ENCODE measurements around the gene HPCAL1.
A peak's percentile ranks its signal among the peaks of the same experiment; 100 is the strongest.

HPCAL1 gene

DNA sequence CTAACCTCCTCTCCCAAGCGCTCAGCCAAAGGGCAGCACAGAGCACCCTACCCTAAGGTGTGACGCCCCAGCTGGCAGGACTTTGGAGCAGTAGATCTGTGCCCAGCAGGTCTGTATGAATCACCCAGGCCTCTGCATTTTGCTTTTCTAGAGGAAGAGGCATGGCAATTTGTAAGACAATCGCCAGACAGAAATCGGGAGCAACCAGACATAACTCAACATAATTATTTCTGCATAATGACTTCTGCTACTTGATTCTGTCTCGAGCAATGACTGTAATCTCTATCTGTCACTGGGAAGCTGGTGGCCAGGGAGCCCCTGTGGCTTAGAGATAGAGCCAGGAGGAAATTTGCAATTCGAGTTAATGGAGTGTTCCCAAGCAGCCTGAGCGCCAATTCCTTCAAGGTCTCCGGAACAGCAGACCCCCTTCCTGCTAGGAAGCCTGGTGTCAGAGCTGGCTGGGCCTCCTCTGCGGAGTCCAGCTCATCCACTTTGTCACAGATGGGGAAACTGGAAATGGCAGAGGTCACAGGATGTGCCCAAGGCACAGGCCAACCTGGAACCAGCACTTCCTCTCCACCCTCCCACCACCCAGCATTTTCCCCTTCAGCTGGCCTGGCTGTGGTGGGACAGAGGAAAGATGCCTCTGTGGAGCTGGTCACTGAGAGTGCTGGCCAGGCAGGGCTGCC is 90.4 kb downstream of the HPCAL1 start:
- DNase-seq, result no peak

GRCh38 chr2:10393640-10393982 is 90.9 kb downstream of the HPCAL1 start:
- DNase-seq, result no peak

DNA sequence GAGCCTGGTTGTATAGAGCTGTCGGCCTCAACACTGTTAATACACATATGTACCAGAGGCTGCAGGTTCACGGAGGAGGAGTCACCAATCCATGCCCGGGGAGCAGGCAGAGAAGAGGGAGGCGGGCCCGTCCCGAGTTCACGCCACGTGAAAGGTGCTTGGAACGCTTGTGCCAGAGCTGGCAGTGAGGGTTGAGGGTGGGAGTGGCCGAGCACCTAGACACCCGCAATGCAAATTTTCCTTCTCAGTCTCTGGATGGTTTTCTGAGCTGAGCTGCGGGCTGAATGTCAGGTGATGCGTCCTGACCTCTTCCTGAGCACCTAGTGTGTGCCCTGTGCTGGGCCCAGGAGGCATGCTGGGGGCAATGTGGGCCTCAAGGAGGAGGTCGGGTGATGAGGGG is 93.2 kb downstream of the HPCAL1 start:
- DNase-seq, result no peak

- DNase-seq, result no peak
Measured at GRCh38 chr2:10396464-10396863, 93.8 kb downstream of the HPCAL1 start.

GRCh38 chr2:10397297-10397875 is 94.7 kb downstream of the HPCAL1 start:
- no peak for DNase-seq

- DNase-seq, result no peak
Measured at GRCh38 chr2:10397878-10398277, 95.2 kb downstream of the HPCAL1 start.

GRCh38 chr2:10398496-10398895 is 95.8 kb downstream of the HPCAL1 start:
- DNase-seq, result no peak

DNA sequence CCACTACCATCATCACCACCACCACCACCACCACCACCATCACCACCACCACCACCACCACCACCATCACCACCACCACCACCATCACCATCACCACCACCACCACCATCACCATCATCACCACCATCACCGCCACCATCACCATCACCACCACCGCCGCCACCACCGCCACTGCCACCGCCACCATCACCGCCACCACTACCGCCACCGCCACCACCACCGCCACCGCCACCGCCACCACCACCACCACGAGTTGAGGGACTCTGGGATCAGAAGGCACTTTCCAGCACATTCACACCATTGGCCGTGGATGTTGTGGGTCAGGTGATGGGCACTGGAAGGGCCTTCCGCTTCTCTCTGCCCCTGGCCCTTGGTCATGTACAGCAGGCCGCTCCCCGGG is 96.7 kb downstream of the HPCAL1 start:
- no peak for DNase-seq

DNA sequence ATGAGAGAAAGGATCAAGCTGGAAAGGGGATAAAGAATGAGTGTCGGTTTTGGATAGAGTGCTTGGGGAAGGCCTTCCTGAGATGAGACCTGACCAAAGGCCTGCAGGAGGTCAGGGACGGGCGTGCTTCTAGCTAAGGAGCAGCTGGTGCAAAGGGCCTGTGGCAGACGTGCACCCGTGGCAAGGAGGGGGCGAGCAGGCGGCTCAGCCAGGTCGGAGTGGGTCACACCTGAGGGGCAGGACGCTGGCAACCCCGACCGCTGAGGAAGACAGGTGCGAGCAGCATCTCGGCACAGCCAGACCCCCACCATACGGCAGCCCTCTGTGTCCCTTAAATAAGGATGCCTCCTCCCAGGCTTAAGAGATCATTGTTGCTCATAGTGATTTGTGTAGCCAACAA is 97.3 kb downstream of the HPCAL1 start:
- no peak for DNase-seq

- DNase-seq, result no peak
Measured at GRCh38 chr2:10400568-10400977, 97.9 kb downstream of the HPCAL1 start.

DNA sequence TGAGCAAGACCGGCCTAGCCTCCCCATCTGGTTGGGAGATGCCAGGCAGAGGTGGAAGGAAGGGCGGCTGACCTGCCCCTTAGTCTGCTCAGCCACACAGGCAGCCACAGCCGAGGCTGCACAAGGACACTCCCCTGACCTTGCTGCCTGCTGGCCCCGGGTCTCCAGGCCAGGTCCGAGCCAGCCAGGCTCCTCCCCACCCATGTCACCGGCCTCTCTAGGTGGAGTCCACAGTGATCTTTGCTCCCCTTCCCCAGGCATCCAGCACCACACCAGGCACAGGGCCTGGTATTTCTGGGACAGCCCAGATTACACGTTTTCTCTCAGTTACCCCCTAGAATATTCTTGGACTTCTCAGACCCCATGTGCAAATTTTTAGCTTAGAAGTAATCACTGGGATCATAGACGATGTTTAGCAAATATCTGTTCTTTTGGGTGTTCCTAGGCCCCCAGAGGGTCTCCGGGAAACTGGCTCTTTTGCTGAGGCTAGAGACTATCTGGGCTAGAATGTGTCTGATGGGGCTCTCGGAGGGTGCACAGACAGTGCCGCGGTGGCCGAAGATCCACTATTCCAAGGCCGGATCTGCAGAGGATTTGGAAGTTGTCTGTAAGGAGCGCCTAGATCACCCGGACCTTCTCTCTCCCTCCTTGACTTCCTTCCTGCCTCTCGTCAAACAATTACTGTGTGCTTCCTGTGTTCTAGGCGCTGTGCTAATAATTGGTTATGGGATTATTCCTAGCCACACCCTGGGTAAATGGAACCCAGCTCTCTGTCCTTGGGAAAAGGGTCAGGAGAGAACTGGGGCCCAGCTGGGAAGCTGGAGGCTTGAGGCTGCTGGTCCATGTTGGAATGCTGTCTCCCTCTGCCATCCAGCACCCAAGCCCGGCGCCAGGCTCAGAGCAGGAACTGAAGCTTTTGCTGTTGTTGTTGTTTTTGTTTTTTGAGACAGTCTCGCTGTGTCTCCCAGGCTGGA is 98.6 kb downstream of the HPCAL1 start:
- no peak for DNase-seq

GRCh38 chr2:10402062-10402585 is 99.4 kb downstream of the HPCAL1 start:
- DNase-seq, result no peak

GRCh38 chr2:10402653-10403215 is 100.0 kb downstream of the HPCAL1 start:
- DNase-seq, result no peak

DNA sequence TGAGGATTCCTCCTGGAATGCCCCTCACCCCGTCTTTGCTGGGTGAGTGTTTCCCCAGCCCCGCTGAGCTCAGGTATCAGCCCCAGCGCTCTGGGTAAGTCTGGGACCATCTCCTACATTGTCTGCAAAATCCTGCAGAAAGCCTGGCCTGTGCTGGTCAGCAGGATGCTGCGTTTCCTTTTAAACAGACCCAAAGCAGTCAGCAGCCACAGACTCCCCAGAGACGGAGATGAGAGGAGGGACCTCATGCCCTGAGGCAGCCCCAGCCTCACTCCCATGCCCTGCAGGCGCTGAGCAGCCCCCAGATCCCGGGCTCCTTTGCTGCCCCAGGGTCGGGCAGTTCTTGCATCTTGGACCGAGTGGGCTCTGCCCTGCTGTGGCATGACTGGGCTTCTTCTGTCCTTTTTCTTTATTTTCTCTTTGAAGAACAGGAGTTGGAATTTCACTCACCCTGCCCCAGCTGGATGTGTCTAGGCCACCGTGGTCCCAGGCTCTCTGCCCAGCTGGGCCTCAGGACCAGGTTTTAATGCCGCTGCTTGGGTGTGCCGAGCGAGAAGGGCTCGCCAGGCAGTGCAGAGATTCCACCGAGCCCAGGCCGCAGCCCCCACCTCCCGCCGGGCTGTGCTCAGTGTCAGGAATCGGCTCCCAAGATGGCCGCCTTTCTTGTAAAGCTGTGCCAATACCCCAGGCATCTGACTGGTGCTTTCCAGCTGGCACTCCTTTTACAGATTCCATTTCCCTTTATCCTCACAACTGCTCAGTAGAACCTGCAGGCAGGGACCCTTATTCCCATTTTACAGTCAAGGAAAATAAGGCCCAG is 101.8 kb downstream of the HPCAL1 start:
- DNase-seq, result no peak

DNA sequence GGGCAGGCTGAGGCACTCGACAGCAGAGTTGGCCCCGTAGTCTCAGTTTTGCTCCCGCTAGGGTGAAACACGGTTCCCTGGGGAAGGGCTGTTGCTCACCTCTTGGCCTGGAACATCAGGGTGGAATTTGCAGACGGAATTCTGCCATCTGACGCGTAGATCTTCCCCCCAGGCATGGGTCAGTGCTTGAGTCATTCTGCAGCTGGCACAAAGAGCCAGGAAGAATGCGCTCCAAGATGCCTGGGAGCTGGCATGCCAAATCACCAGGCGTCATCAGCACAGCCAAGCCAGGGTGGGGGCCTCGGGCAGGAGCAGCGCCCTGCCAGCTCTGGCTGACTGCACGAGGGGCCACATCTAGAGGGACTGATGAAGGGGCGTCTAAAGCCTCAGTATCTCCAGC is 102.7 kb downstream of the HPCAL1 start:
- no peak for DNase-seq

DNA sequence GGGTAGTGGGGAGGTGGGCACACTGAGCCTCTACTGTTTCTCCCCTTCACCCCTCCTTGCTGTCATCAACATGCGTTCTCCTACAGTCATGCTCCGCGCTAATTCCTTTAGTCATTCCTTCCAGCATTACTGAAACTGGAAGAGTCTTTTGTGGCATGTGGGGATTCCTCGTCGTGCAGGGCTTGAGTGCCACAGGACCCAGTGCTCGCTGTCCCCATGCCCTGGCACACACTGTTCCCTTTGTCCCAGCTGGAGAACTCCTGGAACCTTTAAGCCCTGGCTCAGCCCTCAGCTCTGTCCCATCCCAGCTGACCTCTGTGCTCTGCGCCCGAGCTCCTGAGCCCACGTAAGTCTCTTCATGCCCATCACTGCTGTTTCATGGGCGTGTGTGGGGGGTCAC is 103.3 kb downstream of the HPCAL1 start:
- DNase-seq, result no peak

GRCh38 chr2:10406491-10407188 is 103.9 kb downstream of the HPCAL1 start:
- no peak for DNase-seq

- DNase-seq, result no peak
Measured at GRCh38 chr2:10407432-10407831, 104.7 kb downstream of the HPCAL1 start.

DNA sequence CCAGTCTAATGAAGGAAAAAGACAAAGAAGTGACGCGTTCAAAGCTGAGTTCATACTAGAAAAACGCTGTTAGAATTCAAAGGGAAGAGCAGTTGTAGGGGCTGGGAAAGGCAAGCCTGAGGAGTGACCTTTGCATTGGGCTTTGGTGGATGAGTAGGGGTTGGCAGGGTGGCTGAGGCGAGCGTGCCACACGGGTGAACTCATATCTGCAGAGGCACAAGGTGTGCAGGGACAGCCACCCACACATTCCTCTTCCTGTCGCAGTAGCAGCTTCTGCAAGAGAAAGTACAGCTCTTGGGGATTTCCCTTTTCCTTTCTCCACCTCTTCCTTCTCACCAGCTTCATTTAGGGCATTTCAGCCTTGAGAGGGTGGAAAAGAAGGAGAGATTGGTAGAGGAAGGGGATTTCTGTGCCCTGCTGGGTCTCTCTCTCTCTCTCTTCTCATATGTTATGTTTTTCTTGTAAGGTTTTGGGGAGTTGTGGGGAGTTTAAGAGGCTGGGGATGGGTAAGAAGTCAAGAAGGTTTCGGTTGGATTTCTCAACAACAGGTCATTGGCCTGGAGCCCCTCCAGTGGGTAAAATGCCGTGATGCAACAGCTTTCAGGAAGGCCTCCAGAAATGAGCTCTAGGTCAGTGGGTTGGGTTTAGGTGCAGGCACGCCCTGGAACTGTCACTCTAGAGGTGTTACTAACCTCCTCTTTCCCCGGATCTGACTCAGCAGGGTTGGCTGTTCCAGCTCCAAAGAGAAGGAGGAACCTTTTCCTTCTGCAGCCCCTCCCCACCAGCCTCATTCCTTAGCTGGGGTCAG is 105.3 kb downstream of the HPCAL1 start:
- peak; percentile 83 for DNase-seq

DNA sequence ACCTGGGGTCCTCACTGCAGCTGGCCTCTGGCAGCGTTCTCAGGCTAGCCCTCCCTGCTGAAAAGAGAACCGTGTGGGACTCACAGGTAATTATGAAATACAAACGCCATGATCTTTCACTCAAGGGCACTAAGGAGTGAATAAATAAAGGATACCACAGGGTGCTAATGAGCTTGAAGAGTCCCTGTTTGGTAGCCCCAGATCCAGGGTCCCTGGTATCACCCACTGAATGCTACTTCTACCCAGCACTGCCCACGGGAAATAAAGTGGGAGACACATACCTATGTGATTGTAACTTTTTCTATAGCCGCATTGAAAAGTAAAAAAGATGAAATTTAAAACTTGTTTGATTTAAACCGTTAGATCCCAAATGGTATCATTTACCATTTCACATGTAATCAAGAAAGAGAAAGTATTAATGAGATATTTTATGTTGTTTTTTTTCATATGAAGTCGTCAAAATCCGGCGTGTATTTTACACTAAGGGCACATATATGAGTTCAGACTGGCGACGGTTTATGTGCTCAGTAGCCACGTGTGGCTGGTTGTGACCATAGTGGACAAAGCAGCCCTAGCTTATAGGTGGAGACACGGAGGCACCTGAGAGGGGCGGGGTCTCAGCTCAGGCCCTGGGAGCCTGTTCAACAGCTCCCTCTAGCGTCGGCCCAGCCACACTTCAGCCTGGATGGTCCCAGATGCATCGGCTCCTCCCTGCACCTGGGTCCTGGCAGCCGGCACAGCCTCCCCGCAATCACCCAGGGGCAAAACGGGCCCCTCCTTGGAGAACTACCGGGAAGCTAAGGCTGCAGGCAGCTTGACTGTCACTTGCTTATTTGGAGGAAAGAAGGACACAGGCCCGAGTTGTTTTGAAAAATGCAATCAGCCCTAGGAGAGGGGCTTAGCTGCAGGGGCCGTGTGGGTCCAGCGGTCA is 106.2 kb downstream of the HPCAL1 start:
- peak; percentile 93 for DNase-seq

Measured in activated effector memory CD4-positive, alpha-beta T cell treated with anti-CD3 and anti-CD28 coated beads, Interleukin-2, amount 50 U/mL, for 16 hours (primary cell).